ENCODE data around the gene HECTD1.

HECTD1 gene

DNA sequence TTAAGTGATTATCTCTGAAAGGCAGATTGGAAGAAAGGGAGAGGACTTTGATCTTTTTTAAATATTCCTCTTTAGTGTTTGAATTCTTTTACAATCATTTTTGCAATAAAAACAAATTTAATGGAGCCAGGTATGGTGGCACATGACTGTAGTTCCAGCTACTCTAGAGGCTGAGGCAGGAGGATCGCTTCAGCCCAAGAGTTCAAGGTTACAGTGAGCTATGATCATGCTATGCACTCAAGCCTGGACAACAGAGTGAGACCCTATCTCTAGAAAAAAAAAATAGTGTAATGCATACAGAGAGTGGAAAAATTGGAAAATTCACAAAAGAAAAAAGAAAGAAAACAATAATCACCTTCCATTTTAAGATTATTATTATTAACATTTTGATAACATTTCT lies 15.2 kb upstream of the HECTD1 start:
- TF ChIP-seq GABPA (IDR thresholded peaks at IDR 0.05; ENCODE audit: low read depth), result no peak
- TF ChIP-seq POLR2AphosphoS5 (IDR thresholded peaks at IDR 0.05; ENCODE audit: low read depth), result no peak
- TF ChIP-seq, protein P1, sequence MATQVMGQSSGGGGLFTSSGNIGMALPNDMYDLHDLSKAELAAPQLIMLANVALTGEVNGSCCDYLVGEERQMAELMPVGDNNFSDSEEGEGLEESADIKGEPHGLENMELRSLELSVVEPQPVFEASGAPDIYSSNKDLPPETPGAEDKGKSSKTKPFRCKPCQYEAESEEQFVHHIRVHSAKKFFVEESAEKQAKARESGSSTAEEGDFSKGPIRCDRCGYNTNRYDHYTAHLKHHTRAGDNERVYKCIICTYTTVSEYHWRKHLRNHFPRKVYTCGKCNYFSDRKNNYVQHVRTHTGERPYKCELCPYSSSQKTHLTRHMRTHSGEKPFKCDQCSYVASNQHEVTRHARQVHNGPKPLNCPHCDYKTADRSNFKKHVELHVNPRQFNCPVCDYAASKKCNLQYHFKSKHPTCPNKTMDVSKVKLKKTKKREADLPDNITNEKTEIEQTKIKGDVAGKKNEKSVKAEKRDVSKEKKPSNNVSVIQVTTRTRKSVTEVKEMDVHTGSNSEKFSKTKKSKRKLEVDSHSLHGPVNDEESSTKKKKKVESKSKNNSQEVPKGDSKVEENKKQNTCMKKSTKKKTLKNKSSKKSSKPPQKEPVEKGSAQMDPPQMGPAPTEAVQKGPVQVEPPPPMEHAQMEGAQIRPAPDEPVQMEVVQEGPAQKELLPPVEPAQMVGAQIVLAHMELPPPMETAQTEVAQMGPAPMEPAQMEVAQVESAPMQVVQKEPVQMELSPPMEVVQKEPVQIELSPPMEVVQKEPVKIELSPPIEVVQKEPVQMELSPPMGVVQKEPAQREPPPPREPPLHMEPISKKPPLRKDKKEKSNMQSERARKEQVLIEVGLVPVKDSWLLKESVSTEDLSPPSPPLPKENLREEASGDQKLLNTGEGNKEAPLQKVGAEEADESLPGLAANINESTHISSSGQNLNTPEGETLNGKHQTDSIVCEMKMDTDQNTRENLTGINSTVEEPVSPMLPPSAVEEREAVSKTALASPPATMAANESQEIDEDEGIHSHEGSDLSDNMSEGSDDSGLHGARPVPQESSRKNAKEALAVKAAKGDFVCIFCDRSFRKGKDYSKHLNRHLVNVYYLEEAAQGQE (IDR thresholded peaks at IDR 0.05; ENCODE audit: insufficient replicate concordance, low read depth), result no peak
- no peak for TF ChIP-seq SPI1 (IDR thresholded peaks at IDR 0.05; ENCODE audit: borderline replicate concordance, low read depth)
- TF ChIP-seq, protein P2, sequence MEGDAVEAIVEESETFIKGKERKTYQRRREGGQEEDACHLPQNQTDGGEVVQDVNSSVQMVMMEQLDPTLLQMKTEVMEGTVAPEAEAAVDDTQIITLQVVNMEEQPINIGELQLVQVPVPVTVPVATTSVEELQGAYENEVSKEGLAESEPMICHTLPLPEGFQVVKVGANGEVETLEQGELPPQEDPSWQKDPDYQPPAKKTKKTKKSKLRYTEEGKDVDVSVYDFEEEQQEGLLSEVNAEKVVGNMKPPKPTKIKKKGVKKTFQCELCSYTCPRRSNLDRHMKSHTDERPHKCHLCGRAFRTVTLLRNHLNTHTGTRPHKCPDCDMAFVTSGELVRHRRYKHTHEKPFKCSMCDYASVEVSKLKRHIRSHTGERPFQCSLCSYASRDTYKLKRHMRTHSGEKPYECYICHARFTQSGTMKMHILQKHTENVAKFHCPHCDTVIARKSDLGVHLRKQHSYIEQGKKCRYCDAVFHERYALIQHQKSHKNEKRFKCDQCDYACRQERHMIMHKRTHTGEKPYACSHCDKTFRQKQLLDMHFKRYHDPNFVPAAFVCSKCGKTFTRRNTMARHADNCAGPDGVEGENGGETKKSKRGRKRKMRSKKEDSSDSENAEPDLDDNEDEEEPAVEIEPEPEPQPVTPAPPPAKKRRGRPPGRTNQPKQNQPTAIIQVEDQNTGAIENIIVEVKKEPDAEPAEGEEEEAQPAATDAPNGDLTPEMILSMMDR (IDR thresholded peaks at IDR 0.05; ENCODE audit: insufficient read depth, low read length), result no peak
- no peak for DNase-seq (ENCODE audit: low read depth in 1 of 2, low spot score in 1 of 2)
- H3K27me3 ChIP-seq (ENCODE audit: insufficient read depth, poor library complexity, severe bottlenecking), result no peaks in the 10 kb centered on the region
- H3K27ac ChIP-seq (replicated peaks), result no peak overlapping the region
- H3K4me3 ChIP-seq (replicated peaks; ENCODE audit: insufficient read depth, low read length), result no peak overlapping the region

DNA sequence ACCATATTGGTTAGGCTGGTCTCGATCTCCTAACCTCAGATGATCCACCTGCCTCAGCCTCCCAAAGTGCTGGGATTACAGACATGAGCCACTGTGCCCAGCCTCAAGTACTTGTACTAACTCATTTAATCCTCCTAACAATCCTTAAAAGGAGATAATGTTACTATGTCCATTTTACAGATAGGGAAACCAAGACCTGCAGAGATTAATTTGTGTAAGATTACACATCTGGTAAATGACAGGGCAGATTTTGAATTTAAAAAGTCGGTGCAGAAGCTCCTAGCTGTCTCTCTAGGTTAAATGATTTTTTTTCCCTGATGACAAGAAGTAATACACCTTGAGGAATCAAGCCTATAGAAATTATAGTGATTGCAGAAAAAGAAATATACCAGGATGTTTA lies 13.7 kb upstream of the HECTD1 start:
- Histone ChIP-seq H3K4me3 (replicated peaks; ENCODE audit: insufficient read depth, low read length) (no peak overlapping the region), H3K27me3 (ENCODE audit: insufficient read depth, poor library complexity, severe bottlenecking) (no peaks in the 10 kb centered on the region), H3K27ac (replicated peaks) (no peak overlapping the region)
- no peak for TF ChIP-seq POLR2AphosphoS5 (IDR thresholded peaks at IDR 0.05; ENCODE audit: low read depth)
- TF ChIP-seq GABPA (IDR thresholded peaks at IDR 0.05; ENCODE audit: low read depth), result no peak
- TF ChIP-seq, protein P2 (IDR thresholded peaks at IDR 0.05; ENCODE audit: insufficient read depth, low read length), result no peak
- TF ChIP-seq, protein P1 (IDR thresholded peaks at IDR 0.05; ENCODE audit: insufficient replicate concordance, low read depth), result no peak
- no peak for TF ChIP-seq SPI1 (IDR thresholded peaks at IDR 0.05; ENCODE audit: borderline replicate concordance, low read depth)
- DNase-seq (ENCODE audit: low read depth in 1 of 2, low spot score in 1 of 2), result no peak

DNA sequence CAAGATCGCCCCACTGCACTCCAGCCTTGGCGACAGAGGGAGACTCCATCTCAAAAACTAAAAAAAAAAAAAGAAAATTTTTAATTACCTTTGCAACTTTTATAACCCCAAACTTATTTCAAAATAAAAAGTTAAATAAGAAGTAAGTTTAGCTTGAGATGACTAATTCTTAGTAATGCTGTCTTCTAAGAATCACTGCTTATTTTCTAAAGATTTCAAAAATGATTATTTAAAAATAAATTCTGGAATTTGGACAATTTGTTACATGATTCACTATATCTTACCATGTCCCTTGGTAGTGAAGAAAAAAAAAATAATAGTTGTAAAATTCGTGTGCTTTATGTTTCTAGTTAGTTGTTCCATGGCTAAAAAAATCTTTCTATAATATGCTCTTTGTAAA lies 11.6 kb upstream of the HECTD1 start:
- DNase-seq (ENCODE audit: low read depth in 1 of 2, low spot score in 1 of 2), result no peak
- TF ChIP-seq SPI1 (IDR thresholded peaks at IDR 0.05; ENCODE audit: borderline replicate concordance, low read depth) (no peak), GABPA (IDR thresholded peaks at IDR 0.05; ENCODE audit: low read depth) (no peak), POLR2AphosphoS5 (IDR thresholded peaks at IDR 0.05; ENCODE audit: low read depth) (no peak)
- TF ChIP-seq, protein P1 (IDR thresholded peaks at IDR 0.05; ENCODE audit: insufficient replicate concordance, low read depth), result no peak
- TF ChIP-seq, protein P2 (IDR thresholded peaks at IDR 0.05; ENCODE audit: insufficient read depth, low read length), result no peak
- no peak overlapping the region for H3K4me3 ChIP-seq (replicated peaks; ENCODE audit: insufficient read depth, low read length)
- no peak overlapping the region for H3K27ac ChIP-seq (replicated peaks)
- H3K27me3 ChIP-seq (ENCODE audit: insufficient read depth, poor library complexity, severe bottlenecking), result no peaks in the 10 kb centered on the region

All from HL-60 (cell line).